Thymus (tissue), 11 donors: Measurements from ENCODE around the gene VAMP5. TPM values are rescaled to one million over a fixed set of nuclear protein-coding genes. Genes with fewer than 3 reads are reported as not detected.

Experiments
- DNase-seq, 9 donors: peaks; one replicate each; pipeline ENCODE4 v3.0.0-alpha.2; 2013; ENCODE audit warnings: low spot score in 9 of 9, low read depth in 6 of 9, missing footprints in 1 of 9
- H3K27ac ChIP-seq, 2 donors: one replicate each; pipeline ENCODE4 v1.5.1; 2013; ENCODE audit warnings: control low read depth in 1 of 2, low read depth in 1 of 2, low read length in 1 of 2, mild to moderate bottlenecking in 1 of 2, moderate library complexity in 1 of 2
- H3K27me3 ChIP-seq, 2 donors: one replicate each; pipeline ENCODE4 v1.5.1; 2013; ENCODE audit warnings: low read length in 1 of 2; ENCODE audit not compliant: control insufficient read depth in 2 of 2, insufficient read depth in 1 of 2
- H3K36me3 ChIP-seq, 2 donors: one replicate each; pipeline ENCODE4 v1.5.1; 2013; ENCODE audit warnings: low read length in 1 of 2, mild to moderate bottlenecking in 1 of 2, moderate library complexity in 1 of 2; ENCODE audit not compliant: control insufficient read depth in 2 of 2, insufficient read depth in 2 of 2
- H3K4me1 ChIP-seq, 2 donors: one replicate each; pipeline ENCODE4 v1.5.1; 2013; ENCODE audit warnings: low read length in 2 of 2; ENCODE audit not compliant: control insufficient read depth in 2 of 2, insufficient read depth in 2 of 2
- H3K4me3 ChIP-seq, 2 donors: one replicate each; pipeline ENCODE4 v1.5.1; 2013; ENCODE audit warnings: low read length in 2 of 2, control low read depth in 1 of 2, mild to moderate bottlenecking in 1 of 2
- H3K9me3 ChIP-seq, 2 donors: one replicate each; pipeline ENCODE4 v1.5.1; 2013; ENCODE audit warnings: low read length in 1 of 2, mild to moderate bottlenecking in 1 of 2; ENCODE audit not compliant: control insufficient read depth in 2 of 2, insufficient read depth in 1 of 2
- WGBS: extraction: QIAGEN DNeasy Blood & Tissue Kit; methylation state at CpG from one replicate; pipeline ENCODE4 v1.1.7; 2013; 5-methylcytosine and 5-hydroxymethylcytosine counted together
- polyA plus RNA-seq: library from polyadenylated mRNA; stranded (reverse); fragments of 200-250 nt; gene quantifications from one replicate; pipeline ENCODE4 v1.2.3, GENCODE V29; 2013
- total RNA-seq: library from RNA; stranded (reverse); fragments of 120-200 nt; gene quantifications from one replicate; pipeline ENCODE4 v1.2.4, GENCODE V29; 2013
- donor health status: healthy.

Gene VAMP5
- total and polyA plus RNA-seq, 2 donors: 19.0 to 93.2 TPM

DNA sequence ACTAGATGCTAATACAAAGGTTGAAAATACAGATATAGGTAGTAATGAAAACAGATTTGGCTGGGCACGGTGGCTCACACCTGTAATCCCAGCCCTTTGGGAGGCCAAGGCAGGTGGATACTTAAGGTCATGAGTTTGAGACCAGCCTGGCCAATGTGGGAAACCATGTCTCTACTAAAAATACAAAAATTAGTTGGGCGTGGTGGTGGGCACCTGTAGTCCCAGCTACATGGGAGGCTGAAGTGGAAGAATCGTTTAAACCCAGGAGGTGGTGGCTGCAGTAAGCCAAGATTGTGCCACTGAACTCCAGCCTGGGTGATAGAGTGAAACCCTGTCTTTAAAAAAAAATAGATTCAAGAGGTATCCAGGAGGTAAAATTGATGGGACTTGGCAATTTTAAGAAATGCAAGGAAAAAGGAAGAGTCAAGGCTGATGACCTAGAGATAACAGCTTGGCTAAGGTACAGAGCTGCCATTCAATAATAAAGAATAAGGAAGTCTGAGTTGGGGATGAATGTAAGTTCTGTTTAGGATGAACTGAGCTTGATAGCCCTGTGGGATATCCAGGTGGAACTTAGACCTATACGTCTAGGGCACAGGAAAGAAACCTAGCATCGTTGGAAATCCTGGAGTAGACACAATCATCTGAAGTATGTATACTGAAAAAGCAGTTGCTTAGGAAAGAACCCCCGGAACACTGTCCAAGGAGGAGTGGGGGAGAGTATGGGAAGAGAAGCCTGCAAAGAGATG is 36.2 kb upstream of the VAMP5 start:
- no peaks in the 10 kb centered on the region for H3K9me3 ChIP-seq
- H3K27me3 ChIP-seq: no peaks in the 10 kb centered on the region
- H3K4me1 ChIP-seq: peaks cover 0 to 4% of the 10 kb centered on the region in 2 donors
- H3K4me3 ChIP-seq: no peak overlapping the region
- H3K27ac ChIP-seq: no peak overlapping the region
- H3K36me3 ChIP-seq: peaks cover 45 to 79% of the 10 kb centered on the region in 2 donors
- no peak for DNase-seq
- WGBS: 94% methylated on average over 6 of the region's 6 CpGs

DNA sequence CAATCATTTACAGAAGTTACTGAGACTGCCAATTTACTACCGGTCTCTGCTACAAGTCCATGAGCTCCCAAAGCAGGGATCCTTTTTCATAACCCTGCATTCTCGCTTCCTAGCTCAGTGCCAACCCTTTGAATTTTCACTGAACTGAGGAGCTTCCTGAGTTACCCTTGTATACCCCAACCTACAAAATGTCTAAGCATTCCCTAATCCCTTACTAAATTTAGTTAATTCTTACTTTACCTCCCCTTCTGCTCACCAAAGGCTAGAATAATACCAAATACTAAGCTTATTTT is 35.7 kb upstream of the VAMP5 start:
- Histone ChIP-seq H3K36me3 (peaks cover 49 to 77% of the 10 kb centered on the region in 2 donors), H3K9me3 (no peaks in the 10 kb centered on the region), H3K4me3 (no peak overlapping the region), H3K4me1 (peaks cover 0 to 4% of the 10 kb centered on the region in 2 donors), H3K27ac (no peak overlapping the region), H3K27me3 (no peaks in the 10 kb centered on the region)
- DNase-seq: no peak
- WGBS: 94% methylated on average over 2 of the region's 2 CpGs

DNA sequence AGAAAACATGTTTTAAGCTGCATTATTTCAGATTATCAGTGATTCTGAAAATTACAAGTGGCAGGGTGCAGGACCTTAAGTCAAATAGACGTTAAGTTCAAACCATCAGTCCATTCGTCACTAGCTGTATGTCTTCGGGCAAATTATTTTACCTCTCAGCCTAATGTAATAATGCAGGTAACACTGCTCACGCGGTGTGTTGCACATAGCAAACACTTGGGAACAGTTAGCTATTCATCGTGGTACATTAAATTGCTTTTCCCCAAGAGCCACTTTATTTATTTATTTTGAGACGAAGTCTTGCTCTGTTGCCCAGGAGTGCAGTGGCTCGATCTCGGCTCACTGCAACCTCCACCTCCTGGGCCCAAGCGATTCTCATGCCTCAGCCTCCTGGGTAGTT is 35.1 kb upstream of the VAMP5 start:
- no peaks in the 10 kb centered on the region for H3K9me3 ChIP-seq
- peaks cover 0 to 4% of the 10 kb centered on the region in 2 donors for H3K4me1 ChIP-seq
- peaks cover 51 to 75% of the 10 kb centered on the region in 2 donors for H3K36me3 ChIP-seq
- 98% methylated on average over 10 of the region's 10 CpGs for WGBS
- no peak overlapping the region for H3K27ac ChIP-seq
- no peaks in the 10 kb centered on the region for H3K27me3 ChIP-seq
- DNase-seq: no peak
- no peak overlapping the region for H3K4me3 ChIP-seq

- WGBS: 79% methylated on average over 4 of the region's 4 CpGs
- H3K27ac ChIP-seq: no peak overlapping the region
- no peaks in the 10 kb centered on the region for H3K9me3 ChIP-seq
- H3K4me3 ChIP-seq: no peak overlapping the region
- peaks cover 58 to 75% of the 10 kb centered on the region in 2 donors for H3K36me3 ChIP-seq
- DNase-seq: no peak
- no peaks in the 10 kb centered on the region for H3K27me3 ChIP-seq
- H3K4me1 ChIP-seq: peaks cover 0 to 4% of the 10 kb centered on the region in 2 donors
Measured at GRCh38 chr2:85549826-85550225, 34.4 kb upstream of the VAMP5 start.

DNA sequence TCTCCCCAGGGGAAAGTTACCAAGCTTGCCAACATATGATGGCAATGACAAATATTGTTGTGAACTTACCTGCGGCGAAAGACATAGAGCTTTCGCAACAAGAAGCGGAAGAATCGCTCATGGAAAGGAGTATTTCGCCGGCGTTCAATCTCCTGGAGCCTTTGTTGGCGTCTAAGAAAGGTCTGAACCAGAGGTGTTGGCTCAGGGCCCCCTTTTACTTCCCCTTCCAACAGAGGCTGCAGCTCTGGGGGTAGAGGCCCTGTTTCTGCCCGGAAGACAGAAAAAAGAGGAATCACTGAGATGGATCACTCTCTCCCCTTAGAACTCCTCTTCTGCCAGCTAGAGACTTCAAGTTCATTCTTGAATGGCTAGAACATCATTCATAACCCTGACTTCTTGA is 33.7 kb upstream of the VAMP5 start:
- Histone ChIP-seq H3K9me3 (no peaks in the 10 kb centered on the region), H3K36me3 (peaks cover 59 to 74% of the 10 kb centered on the region in 2 donors), H3K27me3 (no peaks in the 10 kb centered on the region), H3K27ac (no peak overlapping the region), H3K4me1 (peaks cover 0 to 4% of the 10 kb centered on the region in 2 donors), H3K4me3 (no peak overlapping the region)
- 83% methylated on average over 10 of the region's 10 CpGs for WGBS
- DNase-seq: no peak

- 83% methylated on average over 9 of the region's 9 CpGs for WGBS
- H3K9me3 ChIP-seq: no peaks in the 10 kb centered on the region
- peaks cover 0 to 4% of the 10 kb centered on the region in 2 donors for H3K4me1 ChIP-seq
- no peaks in the 10 kb centered on the region for H3K27me3 ChIP-seq
- peaks cover 51 to 68% of the 10 kb centered on the region in 2 donors for H3K36me3 ChIP-seq
- no peak overlapping the region for H3K4me3 ChIP-seq
- DNase-seq: peak; percentile 61 to 96 (median 90)
- no peak overlapping the region for H3K27ac ChIP-seq
Measured at GRCh38 chr2:85551698-85552678, 32.2 kb upstream of the VAMP5 start.

- H3K27ac ChIP-seq: no peak overlapping the region
- 98% methylated on average over 6 of the region's 6 CpGs for WGBS
- H3K36me3 ChIP-seq: peaks cover 49 to 66% of the 10 kb centered on the region in 2 donors
- no peak for DNase-seq
- peaks cover 0 to 4% of the 10 kb centered on the region in 2 donors for H3K4me1 ChIP-seq
- no peaks in the 10 kb centered on the region for H3K9me3 ChIP-seq
- no peak overlapping the region for H3K4me3 ChIP-seq
- no peaks in the 10 kb centered on the region for H3K27me3 ChIP-seq
Measured at GRCh38 chr2:85553184-85553583, 31.0 kb upstream of the VAMP5 start.

DNA sequence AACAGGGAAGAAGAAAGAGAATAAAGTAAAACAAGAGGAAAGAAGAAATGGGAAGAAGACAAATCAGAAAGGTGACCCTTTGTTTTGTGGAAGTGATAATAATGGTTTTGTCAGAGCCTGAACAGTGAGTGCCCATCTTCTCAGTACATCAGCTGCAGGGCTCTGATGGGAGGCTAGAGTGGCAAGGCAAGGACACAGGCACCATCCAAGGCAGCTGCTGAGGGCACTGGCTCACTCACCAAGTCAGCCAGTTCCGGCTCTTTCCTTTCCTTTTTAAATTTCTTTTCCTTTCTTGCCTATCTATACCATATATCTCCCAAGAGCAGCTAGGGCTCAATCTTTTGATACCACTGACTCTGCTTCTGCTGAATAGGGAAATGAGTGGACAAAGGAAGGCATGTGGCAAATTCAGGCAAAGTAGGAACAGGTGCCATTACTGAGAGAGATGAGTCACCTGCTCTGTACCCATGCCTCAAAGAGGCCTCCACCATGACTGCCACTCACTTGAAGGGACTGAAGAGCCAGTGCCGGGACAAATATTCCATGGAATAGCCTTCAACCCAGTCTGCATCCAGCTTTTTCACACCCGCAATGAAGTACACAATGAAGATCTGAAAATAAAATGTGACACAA is 29.1 kb upstream of the VAMP5 start:
- Histone ChIP-seq H3K36me3 (peaks cover 42 to 64% of the 10 kb centered on the region in 2 donors), H3K27ac (no peak overlapping the region), H3K4me1 (peaks cover 0 to 6% of the 10 kb centered on the region in 2 donors), H3K9me3 (no peaks in the 10 kb centered on the region), H3K4me3 (no peak overlapping the region), H3K27me3 (no peaks in the 10 kb centered on the region)
- 98% methylated on average over 3 of the region's 3 CpGs for WGBS
- no peak for DNase-seq

- no peak overlapping the region for H3K4me3 ChIP-seq
- H3K9me3 ChIP-seq: no peaks in the 10 kb centered on the region
- WGBS: 98% methylated on average over 5 of the region's 5 CpGs
- H3K27me3 ChIP-seq: no peaks in the 10 kb centered on the region
- H3K36me3 ChIP-seq: peaks cover 30 to 46% of the 10 kb centered on the region in 2 donors
- peaks cover 3 to 17% of the 10 kb centered on the region in 2 donors for H3K4me1 ChIP-seq
- no peak overlapping the region for H3K27ac ChIP-seq
- DNase-seq: no peak
Measured at GRCh38 chr2:85557130-85557529, 27.1 kb upstream of the VAMP5 start.
